Measurements from ENCODE around the gene CARD8.

CARD8 gene

GRCh38 chr19:48216933-48217332, 38.8 kb downstream of the CARD8 start:
- Histone ChIP-seq H3K36me3 (replicated peaks) (peaks cover 3% of the 10 kb centered on the region; the same call in 1 of the 2 replicates), H3K4me3 (no peak overlapping the region), H3K4me1 (no peaks in the 10 kb centered on the region), H3K9me3 (no peaks in the 10 kb centered on the region), H3K27me3 (ENCODE audit: low read depth) (no peaks in the 10 kb centered on the region)
- DNase-seq (ENCODE audit: low spot score in 2 of 2), result no peak
- in situ Hi-C loops (cut with MboI; ENCODE audit: low sequenced_read_pairs), result no loop called here

DNA sequence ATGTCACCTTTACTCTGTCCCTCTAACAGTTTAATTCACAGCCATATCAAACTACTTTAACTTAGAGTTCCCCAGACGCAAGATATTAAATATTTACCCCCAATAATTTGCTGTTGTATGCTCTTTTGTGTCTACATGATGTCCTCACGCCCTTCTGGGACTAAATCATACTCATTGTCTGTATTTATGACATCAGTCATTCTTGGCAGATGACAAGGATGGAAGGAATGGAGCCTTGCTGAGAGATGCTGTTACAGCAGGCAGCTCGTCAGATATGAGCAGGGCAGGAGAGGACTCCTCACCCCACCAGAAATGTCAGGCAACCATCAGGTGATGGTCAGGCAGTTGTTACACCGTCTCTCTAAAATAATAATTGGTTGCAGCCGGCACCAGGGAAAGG, 41.8 kb downstream of the CARD8 start:
- Histone ChIP-seq H3K9me3 (no peaks in the 10 kb centered on the region), H3K36me3 (replicated peaks) (peaks cover 3% of the 10 kb centered on the region; the same call in 1 of the 2 replicates), H3K27me3 (ENCODE audit: low read depth) (no peaks in the 10 kb centered on the region), H3K4me3 (no peak overlapping the region), H3K4me1 (no peaks in the 10 kb centered on the region)
- in situ Hi-C loops (cut with MboI; ENCODE audit: low sequenced_read_pairs), result no loop called here
- no peak for DNase-seq (ENCODE audit: low spot score in 2 of 2)

DNA sequence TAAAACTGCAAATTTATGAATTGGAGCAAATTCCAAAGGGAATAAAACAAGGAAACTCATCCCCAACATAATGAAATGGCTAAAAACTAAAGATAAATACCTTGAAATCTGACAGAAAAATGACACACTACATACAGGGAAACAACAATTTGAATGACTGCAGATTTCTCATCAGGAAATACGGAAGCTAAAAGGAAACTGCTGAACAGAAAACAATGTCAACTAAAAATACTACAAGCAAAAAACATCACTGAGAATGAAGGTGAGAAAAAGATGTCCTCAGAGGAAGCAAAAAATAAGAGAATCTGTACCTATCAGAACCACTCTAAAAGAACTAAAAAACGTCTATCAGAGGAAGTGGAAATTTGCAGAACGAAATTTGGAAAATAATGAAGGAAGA, 45.7 kb downstream of the CARD8 start:
- no peaks in the 10 kb centered on the region for H3K9me3 ChIP-seq
- H3K4me1 ChIP-seq, result no peaks in the 10 kb centered on the region
- H3K4me3 ChIP-seq, result no peak overlapping the region
- no peak for DNase-seq (ENCODE audit: low spot score in 2 of 2)
- H3K27me3 ChIP-seq (ENCODE audit: low read depth), result no peaks in the 10 kb centered on the region
- no peaks in the 10 kb centered on the region for H3K36me3 ChIP-seq (replicated peaks)
- in situ Hi-C loops (cut with MboI; ENCODE audit: low sequenced_read_pairs), result no loop called here

- no peaks in the 10 kb centered on the region for H3K9me3 ChIP-seq
- in situ Hi-C loops (cut with MboI; ENCODE audit: low sequenced_read_pairs), result no loop called here
- H3K4me1 ChIP-seq, result peaks cover 11% of the 10 kb centered on the region
- no peaks in the 10 kb centered on the region for H3K27me3 ChIP-seq (ENCODE audit: low read depth)
- H3K36me3 ChIP-seq (replicated peaks), result no peaks in the 10 kb centered on the region
- DNase-seq (ENCODE audit: low spot score in 2 of 2), result no peak
- no peak overlapping the region for H3K4me3 ChIP-seq
These were observed 49.2 kb downstream of the CARD8 start for GRCh38 chr19:48206397-48207093.

DNA sequence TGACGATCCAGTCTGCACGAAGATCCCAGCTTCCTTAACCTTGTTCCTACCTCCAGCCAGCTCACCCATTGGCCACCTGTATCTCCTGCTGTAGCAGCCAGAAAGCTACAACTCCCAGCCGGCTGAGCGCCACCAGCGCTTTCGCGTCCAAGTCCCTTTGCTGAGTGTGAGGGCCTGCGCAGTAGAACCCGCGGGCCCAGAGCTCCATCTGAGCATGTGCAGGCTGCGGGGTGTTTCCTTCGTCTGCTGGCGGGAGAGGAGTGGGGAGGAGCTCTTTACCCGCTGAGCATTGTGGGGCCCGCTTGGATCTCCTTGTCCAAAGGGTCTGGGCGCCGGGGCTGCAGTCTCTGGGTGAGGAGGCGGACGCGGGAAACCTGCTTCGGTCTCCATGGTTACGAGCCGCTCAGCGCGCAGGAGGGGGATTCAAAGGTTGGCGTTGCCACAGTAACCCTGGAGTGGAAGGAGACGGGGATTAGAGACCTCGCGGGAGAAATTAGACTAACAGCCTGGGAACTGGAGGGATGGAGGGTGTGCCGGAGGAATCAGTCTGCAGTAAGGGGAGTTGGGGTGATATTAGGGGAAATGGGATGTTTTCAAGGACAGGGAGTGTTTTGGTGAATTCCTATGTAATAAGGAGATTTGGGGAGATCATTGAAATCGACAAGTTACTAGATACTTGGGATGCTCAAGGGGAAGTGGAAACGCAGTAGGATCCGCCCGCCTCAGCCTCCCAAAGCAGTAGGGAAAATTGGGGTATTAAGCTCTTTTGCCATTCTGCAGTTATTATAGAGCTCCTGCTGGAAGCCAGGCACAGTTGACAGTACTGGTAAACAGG, 51.7 kb downstream of the CARD8 start:
- H3K4me1 ChIP-seq, result peaks cover 11% of the 10 kb centered on the region
- H3K36me3 ChIP-seq (replicated peaks), result no peaks in the 10 kb centered on the region
- in situ Hi-C loops (cut with MboI; ENCODE audit: low sequenced_read_pairs), result no loop called here
- peak overlapping the region; percentile 30 for H3K4me3 ChIP-seq
- DNase-seq (ENCODE audit: low spot score in 2 of 2), result peak; percentile 99
- H3K27me3 ChIP-seq (ENCODE audit: low read depth), result no peaks in the 10 kb centered on the region
- H3K9me3 ChIP-seq, result no peaks in the 10 kb centered on the region

GRCh38 chr19:48203222-48203793, 52.4 kb downstream of the CARD8 start:
- Histone ChIP-seq H3K36me3 (replicated peaks) (no peaks in the 10 kb centered on the region), H3K4me3 (peak overlapping the region; percentile 30), H3K9me3 (no peaks in the 10 kb centered on the region), H3K4me1 (peaks cover 11% of the 10 kb centered on the region), H3K27me3 (ENCODE audit: low read depth) (no peaks in the 10 kb centered on the region)
- no peak for DNase-seq (ENCODE audit: low spot score in 2 of 2)
- in situ Hi-C loops (cut with MboI; ENCODE audit: low sequenced_read_pairs), result no loop called here

GRCh38 chr19:48196933-48197665, 58.6 kb downstream of the CARD8 start:
- no peaks in the 10 kb centered on the region for H3K9me3 ChIP-seq
- no peak overlapping the region for H3K4me3 ChIP-seq
- in situ Hi-C loops (cut with MboI; ENCODE audit: low sequenced_read_pairs), result no loop called here
- H3K36me3 ChIP-seq (replicated peaks), result no peaks in the 10 kb centered on the region
- no peak for DNase-seq (ENCODE audit: low spot score in 2 of 2)
- no peaks in the 10 kb centered on the region for H3K27me3 ChIP-seq (ENCODE audit: low read depth)
- H3K4me1 ChIP-seq, result no peaks in the 10 kb centered on the region

DNA sequence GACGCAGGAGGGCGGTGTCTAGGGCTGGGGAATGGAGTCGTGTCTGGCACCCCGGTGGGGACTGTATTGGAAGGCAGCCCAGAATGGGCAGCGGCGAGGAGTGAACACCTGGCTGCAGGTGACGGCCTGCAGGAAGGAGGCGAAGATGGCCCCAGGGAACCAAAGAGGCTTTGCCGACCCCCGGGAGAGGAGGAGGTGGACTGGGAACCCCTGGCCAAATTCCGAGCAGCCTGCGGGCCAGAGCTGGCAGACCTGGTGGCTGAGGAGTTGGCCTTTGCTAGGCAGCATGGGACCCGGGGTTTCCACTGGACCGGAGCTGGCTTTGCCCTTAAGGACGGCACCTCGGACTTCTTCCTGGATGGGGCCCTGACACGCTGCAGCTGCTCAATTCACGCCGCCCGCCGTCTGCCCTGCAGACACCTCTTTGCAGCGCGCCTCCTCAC, 59.4 kb downstream of the CARD8 start:
- Histone ChIP-seq H3K27me3 (ENCODE audit: low read depth) (no peaks in the 10 kb centered on the region), H3K4me3 (no peak overlapping the region), H3K9me3 (no peaks in the 10 kb centered on the region), H3K4me1 (no peaks in the 10 kb centered on the region), H3K36me3 (replicated peaks) (no peaks in the 10 kb centered on the region)
- DNase-seq (ENCODE audit: low spot score in 2 of 2), result no peak
- in situ Hi-C loops (cut with MboI; ENCODE audit: low sequenced_read_pairs), result no loop called here

DNA sequence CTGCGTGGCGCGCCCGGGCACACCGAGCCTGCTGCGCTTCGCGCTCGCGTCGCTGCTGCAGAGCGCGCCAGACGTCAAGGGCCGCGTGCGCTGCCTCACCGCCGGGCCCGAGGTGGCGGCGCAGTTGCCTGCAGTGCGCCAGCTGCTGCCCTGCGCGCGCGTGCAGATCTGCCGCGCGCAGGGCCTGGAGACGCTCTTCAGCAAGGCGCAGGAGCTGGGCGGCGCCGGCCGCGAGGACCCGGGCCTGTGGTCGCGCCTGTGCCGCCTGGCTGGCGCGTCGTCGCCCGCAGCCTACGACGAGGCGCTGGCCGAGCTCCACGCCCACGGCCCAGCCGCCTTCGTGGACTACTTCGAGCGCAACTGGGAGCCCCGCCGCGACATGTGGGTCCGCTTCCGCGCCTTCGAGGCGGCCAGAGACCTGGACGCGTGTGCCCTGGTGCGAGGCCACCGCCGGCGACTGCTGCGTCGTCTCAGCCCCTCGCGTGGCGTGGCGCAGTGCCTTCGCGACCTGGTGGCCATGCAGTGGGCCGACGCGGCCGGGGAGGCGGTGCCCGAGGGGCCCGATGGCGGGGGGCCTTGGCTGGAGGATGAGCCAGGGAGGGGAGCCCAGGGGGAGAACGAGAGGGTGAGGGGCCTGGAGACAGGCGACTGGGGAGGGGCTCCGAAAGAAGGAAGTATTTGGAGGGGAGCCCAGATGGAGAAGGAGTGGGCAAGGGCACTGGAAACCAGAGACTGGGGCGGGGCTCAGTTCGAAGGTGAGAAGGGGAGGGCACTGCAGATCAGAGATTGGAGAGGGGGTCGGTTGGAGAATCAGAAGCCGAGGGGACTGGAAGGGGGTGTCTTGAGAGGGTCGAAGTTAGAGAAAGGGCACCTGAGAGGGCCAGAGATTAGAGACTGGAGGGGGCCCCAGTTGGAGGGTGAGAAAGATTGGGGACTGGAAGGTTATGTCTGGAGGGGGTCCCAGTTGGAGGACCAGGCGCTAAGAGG, 60.6 kb downstream of the CARD8 start:
- H3K36me3 ChIP-seq (replicated peaks), result no peaks in the 10 kb centered on the region
- H3K9me3 ChIP-seq, result no peaks in the 10 kb centered on the region
- no peaks in the 10 kb centered on the region for H3K4me1 ChIP-seq
- no peaks in the 10 kb centered on the region for H3K27me3 ChIP-seq (ENCODE audit: low read depth)
- in situ Hi-C loops (cut with MboI; ENCODE audit: low sequenced_read_pairs), result no loop called here
- H3K4me3 ChIP-seq, result no peak overlapping the region
- no peak for DNase-seq (ENCODE audit: low spot score in 2 of 2)

DNA sequence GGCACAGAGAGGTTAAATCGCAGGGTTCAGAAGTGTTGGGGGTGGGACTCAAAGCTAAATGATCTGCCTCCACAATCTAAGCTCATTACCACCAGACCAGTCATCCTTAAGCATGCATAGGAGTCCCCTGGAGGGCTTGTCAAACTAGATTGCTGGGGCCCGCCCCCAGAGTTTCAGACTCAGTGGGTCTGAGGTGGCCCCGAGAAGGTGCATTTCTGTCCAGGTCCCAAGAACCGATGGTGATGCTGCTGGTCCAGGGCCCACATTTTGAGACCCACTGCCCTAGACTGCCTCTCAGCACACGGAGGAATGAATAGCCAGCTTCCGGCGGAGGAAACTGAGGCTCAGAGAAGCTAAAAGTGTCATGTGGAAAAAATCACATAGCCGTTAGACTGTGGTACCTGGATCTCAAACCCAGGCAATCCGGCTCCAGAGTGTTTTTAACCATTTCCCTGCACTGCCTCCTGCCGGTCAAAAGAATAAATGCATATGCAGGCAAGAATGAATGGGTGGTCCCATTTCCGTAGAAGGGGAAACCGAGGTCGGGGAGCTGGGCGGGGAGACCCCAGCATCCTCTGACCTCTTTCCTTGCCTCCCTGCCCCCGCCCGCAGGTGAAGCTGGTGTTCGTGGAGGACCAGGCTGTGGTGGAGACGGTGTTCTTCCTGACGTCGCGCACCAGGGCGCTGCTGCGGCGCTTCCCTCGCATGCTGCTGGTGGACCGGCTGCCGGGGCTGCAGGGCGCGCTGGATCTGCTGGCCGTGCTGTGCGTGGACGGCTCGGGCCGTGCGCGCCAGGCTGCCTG, 61.5 kb downstream of the CARD8 start:
- no peaks in the 10 kb centered on the region for H3K36me3 ChIP-seq (replicated peaks)
- in situ Hi-C loops (cut with MboI; ENCODE audit: low sequenced_read_pairs), result no loop called here
- H3K27me3 ChIP-seq (ENCODE audit: low read depth), result no peaks in the 10 kb centered on the region
- H3K4me1 ChIP-seq, result no peaks in the 10 kb centered on the region
- peak; percentile 21 to 61 for DNase-seq (ENCODE audit: low spot score in 2 of 2)
- H3K9me3 ChIP-seq, result no peaks in the 10 kb centered on the region
- no peak overlapping the region for H3K4me3 ChIP-seq

GRCh38 chr19:48192750-48193149, 63.0 kb downstream of the CARD8 start:
- Histone ChIP-seq H3K36me3 (replicated peaks) (no peaks in the 10 kb centered on the region), H3K4me3 (no peak overlapping the region), H3K9me3 (no peaks in the 10 kb centered on the region), H3K27me3 (ENCODE audit: low read depth) (no peaks in the 10 kb centered on the region), H3K4me1 (no peaks in the 10 kb centered on the region)
- DNase-seq (ENCODE audit: low spot score in 2 of 2), result no peak
- in situ Hi-C loops (cut with MboI; ENCODE audit: low sequenced_read_pairs), result no loop called here

- no peaks in the 10 kb centered on the region for H3K36me3 ChIP-seq (replicated peaks)
- in situ Hi-C loops (cut with MboI; ENCODE audit: low sequenced_read_pairs), result no loop called here
- no peaks in the 10 kb centered on the region for H3K27me3 ChIP-seq (ENCODE audit: low read depth)
These were observed 64.8 kb downstream of the CARD8 start for GRCh38 chr19:48190885-48191284.

More at GRCh38 chr19:48190885-48191284, 64.8 kb downstream of the CARD8 start:
- DNase-seq (ENCODE audit: low spot score in 2 of 2), result no peak
- no peaks in the 10 kb centered on the region for H3K4me1 ChIP-seq
- H3K9me3 ChIP-seq, result no peaks in the 10 kb centered on the region
- no peak overlapping the region for H3K4me3 ChIP-seq

Measured in HAP-1 (cell line).